HG03135 (cell line): ENCODE measurements around the gene HBEGF.
A peak's percentile ranks its signal among the peaks of the same experiment; 100 is the strongest.

Experiments
- ATAC-seq: cut with Tn5 transposase; IDR thresholded peaks from one replicate; pipeline ENCODE4 v1.9.1; 2021; ENCODE audit warnings: mild to moderate bottlenecking, moderate library complexity; ENCODE audit not compliant: unreplicated experiment

Gene HBEGF

GRCh38 chr5:140309706-140310249 lies 36.6 kb downstream of the HBEGF start:
- ATAC-seq: no peak

- ATAC-seq: no peak
These were observed 40.9 kb downstream of the HBEGF start for GRCh38 chr5:140305471-140305870.

- ATAC-seq: no peak
These were observed 42.4 kb downstream of the HBEGF start for GRCh38 chr5:140303966-140304365.

- ATAC-seq: peak; percentile 95
These were observed 43.4 kb downstream of the HBEGF start, which contains the start of gene PFDN1 for GRCh38 chr5:140302786-140303639. TSS of gene PFDN1 (minus strand) at chr5:140303101. CDS start at chr5:140303073, 28 bp downstream.

- no peak for ATAC-seq
These were observed 45.3 kb downstream of the HBEGF start for GRCh38 chr5:140301136-140301535.

- no peak for ATAC-seq
These were observed 47.3 kb downstream of the HBEGF start for GRCh38 chr5:140299056-140299455.

- no peak for ATAC-seq
These were observed 48.2 kb downstream of the HBEGF start for GRCh38 chr5:140298183-140298601.

- ATAC-seq: no peak
These were observed 49.1 kb downstream of the HBEGF start for GRCh38 chr5:140297283-140297682.

GRCh38 chr5:140296289-140296688 lies 50.1 kb downstream of the HBEGF start:
- no peak for ATAC-seq

GRCh38 chr5:140295414-140295813 lies 51.0 kb downstream of the HBEGF start:
- no peak for ATAC-seq

GRCh38 chr5:140294753-140295152 lies 51.6 kb downstream of the HBEGF start:
- no peak for ATAC-seq

GRCh38 chr5:140293849-140294100 lies 52.6 kb downstream of the HBEGF start:
- no peak for ATAC-seq

GRCh38 chr5:140293091-140293848 lies 53.1 kb downstream of the HBEGF start:
- ATAC-seq: no peak

- no peak for ATAC-seq
These were observed 54.0 kb downstream of the HBEGF start for GRCh38 chr5:140292212-140293036.

GRCh38 chr5:140287801-140288521 lies 58.4 kb downstream of the HBEGF start:
- ATAC-seq: no peak

- ATAC-seq: no peak
These were observed 60.0 kb downstream of the HBEGF start for GRCh38 chr5:140286424-140286823.

- no peak for ATAC-seq
These were observed 62.4 kb downstream of the HBEGF start for GRCh38 chr5:140284013-140284412.
